ENCODE data around the gene CPHXL2.

The CPHXL2 gene

DNA sequence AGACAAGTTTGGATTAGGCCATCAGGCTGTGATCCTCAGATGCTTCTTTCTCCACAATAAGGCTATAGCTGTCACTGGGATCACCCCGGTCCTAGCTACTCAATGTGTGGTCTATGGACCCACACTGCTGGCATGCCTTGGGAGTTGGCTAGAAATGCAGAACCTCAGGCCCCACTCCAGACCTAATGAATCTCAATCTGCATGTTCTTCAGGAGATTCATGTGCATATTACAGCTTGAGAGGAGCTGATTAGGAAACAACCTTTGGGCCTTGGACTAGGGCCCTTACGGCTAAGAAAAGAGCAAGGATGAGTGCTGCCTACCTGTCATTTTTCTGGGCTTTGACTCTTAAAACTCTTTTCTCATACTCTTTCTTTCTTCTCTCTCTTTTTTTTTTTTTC is 61.2 kb downstream of the CPHXL2 start:
- H3K4me3 ChIP-seq (ENCODE audit: low read length), result no peak overlapping the region
- H3K27ac ChIP-seq (ENCODE audit: low read depth, low read length), result no peak overlapping the region
- peaks cover 21% of the 10 kb centered on the region for H3K36me3 ChIP-seq (ENCODE audit: control insufficient read depth, insufficient read depth, low read length)

DNA sequence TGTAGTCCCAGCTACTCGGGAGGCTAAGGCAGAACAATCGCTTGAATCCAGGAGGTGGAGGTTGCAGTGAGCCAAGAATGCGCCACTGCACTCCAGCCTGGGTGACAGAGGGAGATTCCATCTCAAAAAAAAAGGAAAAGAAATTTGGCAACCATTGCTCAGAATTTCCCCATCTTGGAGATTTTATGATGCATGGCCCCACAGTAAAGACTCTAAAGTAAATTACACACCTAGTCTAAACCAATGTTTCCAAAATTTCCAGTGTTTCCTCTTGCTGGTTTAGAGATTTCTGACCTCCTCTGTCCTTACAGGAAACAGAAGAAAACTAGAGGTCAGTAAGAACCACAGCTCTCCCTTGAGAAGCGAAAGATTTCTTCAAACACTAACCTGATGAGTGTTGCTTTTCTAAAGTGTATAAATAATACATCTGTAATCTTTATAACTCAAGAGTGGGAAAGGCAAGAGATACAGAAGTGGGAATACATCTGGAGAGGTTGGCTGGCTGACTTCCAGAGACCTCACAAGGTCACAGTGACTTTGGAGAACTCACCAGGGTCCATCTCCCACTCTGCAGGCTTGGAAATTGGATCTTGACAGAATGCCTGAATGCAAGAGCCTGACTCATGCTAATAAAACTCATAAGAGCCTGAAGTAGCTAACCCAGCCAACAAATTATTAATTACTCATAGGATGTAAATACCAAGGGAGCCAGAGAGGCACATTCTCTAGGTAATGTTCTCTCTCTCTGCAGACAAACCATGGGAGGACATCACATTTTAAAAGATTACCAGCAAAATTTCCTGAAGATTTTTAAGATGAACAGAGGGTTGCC is 62.5 kb downstream of the CPHXL2 start:
- Histone ChIP-seq H3K4me1 (ENCODE audit: control insufficient read depth, insufficient read depth, low read length) (no peaks in the 10 kb centered on the region), H3K36me3 (ENCODE audit: control insufficient read depth, insufficient read depth, low read length) (peaks cover 22% of the 10 kb centered on the region), H3K27ac (ENCODE audit: low read depth, low read length) (no peak overlapping the region), H3K4me3 (ENCODE audit: low read length) (no peak overlapping the region), H3K9ac (ENCODE audit: low read length) (no peak overlapping the region), H3K27me3 (ENCODE audit: control insufficient read depth, insufficient read depth, low read length) (no peaks in the 10 kb centered on the region)

More for the DNA sequence above, 61.2 kb downstream of the CPHXL2 start:
- Histone ChIP-seq H3K9ac (ENCODE audit: low read length) (no peak overlapping the region), H3K4me1 (ENCODE audit: control insufficient read depth, insufficient read depth, low read length) (no peaks in the 10 kb centered on the region), H3K27me3 (ENCODE audit: control insufficient read depth, insufficient read depth, low read length) (no peaks in the 10 kb centered on the region)
